NCI-H2171 treated with DMSO at 0.1 percent for 48 hours (cell line): ENCODE measurements around the gene TTLL10.

Experiments
- DNase-seq: peaks from one replicate; lab custom pipeline; 2025; lab: John Stamatoyannopoulos, UW

The TTLL10 gene

GRCh38 chr1:1206376-1206965, 32.8 kb downstream of the TTLL10 start, which contains the start of gene TNFRSF18:
Gene TNFRSF18, minus strand, starts transcription at chr1:1206592. Its CDS starts 21 bp downstream, at chr1:1206571.
- peak; percentile 30 for DNase-seq

- DNase-seq = no peak
Observed at GRCh38 chr1:1206966-1207531, 33.4 kb downstream of the TTLL10 start.

DNA sequence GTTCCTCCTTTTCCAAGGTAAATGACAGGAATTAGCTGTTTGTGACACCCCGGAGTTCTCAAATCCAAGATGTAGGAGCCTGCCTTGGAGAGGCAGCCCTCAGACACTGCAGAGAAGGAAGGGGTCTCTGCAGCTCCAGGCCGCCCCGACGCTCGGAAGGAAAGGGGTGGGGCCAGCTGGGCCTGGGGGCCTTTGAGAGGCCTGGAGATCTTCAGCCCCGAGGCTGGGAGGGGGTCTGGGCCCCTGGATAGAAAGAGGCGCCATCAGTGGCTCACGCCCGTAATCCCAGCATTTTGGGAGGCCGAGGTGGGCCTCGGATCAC, 33.9 kb downstream of the TTLL10 start:
- DNase-seq = no peak

DNA sequence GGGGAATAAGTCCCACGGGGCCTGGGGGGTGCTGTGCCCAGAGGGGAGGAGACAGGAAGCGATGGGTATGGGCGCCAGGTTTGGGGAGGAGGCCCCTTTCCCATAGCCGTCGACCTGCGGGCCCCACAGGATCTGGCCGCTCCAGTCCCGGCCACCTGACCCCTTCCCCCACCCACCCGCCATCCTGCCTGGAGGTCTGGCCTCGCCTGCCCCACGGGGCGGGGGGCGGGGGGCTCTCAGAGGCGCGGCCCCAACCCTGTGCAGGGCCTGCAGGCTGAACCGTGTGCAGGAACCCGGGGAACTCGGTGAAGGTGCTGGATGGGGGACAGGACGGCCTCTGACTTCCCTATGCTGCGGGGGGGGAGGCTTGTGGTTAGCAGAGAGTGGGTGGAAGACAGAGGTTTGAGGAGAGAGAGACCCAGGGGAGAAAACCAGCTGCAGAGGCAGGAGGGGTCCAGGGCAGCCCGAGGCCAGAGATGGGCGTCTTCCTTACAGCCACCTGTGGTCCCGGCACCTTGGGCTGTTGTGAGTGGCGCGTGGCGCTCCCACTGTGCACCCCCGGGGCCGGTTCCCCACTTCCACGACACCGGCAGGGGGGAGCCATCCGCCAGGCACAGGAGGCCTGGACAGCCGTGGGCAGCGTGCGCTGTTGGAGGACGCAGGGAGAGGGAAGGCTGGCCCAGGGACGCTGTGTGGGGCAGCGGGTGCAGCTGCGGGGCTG, 35.2 kb downstream of the TTLL10 start:
- DNase-seq = peak; percentile 26

DNA sequence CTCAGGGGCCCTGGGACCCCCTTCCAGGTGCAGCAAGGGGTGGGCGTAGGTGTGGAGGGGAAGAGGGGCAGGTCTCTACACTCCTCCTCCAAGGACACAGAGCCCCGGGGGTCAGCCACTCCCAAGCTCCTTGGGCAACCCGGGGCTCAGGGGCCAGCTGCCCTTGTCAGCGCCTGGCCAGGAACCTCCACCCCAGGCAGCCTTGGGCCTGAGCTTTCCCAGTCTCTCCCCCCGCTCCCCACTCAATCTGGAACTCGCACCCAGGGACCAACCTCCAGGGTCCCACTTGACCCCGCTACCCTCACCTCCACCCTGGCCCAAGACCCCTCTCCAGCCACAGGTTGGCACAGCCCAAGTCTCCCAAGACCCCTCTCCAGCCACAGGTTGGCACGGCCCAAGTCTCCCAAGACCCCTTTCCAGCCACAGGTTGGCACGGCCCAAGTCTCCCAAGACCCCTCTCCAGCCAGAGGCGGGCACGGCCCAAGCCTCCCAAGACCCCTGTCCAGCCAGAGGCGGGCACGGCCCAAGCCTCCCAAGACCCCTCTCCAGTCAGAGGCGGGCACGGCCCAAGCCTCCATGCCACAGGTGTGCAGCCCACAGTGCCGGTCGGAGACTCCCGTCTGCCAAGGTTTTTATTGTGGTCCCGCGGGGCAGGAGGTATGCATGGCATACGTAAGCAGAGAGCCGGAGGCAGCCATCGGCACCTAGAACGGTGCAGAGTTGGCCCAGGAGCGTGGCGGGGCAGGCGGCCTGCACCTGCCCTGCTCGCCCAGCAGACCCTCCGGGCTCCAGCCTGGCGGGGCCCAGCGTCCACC, 37.3 kb downstream of the TTLL10 start:
- peak; percentile 22 for DNase-seq

- no peak for DNase-seq
Observed at GRCh38 chr1:1211541-1212441, 38.1 kb downstream of the TTLL10 start.

GRCh38 chr1:1212780-1213344, 39.2 kb downstream of the TTLL10 start:
- no peak for DNase-seq

- no peak for DNase-seq
Observed at GRCh38 chr1:1213345-1214265, 39.9 kb downstream of the TTLL10 start, which contains the start of gene TNFRSF4. Gene TNFRSF4, minus strand, starts transcription at chr1:1214153. Its CDS starts 26 bp downstream, at chr1:1214127.

DNA sequence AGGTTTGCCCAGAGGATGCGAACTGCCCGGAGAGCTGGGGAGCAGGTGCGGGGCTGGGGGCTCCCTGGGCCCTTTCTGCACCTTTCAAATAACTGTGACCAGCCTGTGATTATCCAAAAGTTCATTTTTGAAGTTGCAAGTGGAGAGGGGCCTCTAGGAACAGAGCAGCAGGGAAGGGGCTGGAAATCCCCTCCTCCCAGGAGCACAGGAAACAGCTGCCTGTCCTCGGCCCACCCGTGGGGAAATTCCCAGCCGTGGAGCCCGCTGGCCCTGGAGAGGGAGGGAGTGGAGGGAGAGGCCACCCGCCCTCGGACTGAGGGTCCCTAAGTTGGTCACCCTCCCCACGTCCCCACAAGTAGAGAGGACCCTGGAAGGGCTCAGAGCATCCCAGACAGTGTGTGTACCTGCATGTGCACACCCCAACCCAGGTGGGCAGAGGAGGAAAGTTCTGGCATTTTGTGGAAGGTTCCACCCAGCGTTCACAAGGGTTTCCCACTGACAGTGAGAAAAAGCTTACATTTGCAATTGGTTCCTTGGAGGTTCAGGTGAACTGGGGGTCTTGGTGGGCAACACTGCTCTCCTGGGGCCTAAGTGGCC, 41.5 kb downstream of the TTLL10 start:
- no peak for DNase-seq

DNA sequence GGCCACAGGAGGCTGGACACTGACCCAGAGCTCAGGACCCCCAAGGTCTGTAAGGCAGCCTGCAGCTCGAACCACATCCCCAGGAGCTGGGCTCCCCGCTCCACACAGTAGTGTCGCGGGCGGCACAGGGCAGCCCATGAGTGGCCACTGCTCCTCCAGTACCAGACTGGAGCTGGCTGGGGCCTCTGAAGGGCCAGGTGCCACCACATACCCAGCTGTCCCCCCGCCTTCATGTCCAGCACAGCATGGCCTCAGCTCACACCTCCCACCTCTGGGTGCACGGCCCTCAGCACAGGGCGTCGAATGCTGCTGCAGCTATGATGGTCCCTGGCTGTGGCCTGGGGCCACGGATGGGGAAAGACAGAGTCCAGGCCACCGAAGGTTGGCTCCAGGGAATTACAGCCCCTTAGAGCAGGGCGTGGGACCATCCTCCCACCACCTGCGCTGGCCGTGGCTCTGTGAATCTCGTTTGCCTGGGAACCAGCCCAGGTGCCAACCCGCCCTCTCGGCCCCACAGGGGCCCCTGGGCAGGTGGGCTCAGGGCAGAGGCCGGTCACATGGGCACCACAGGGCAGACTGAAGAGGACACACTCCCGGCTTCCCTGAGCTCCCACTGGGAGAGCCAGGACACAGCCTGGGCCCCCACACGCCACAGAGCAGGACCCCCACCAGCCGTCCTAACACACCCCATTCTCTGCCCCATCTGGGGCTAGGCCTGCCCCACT, 42.4 kb downstream of the TTLL10 start:
- no peak for DNase-seq

DNA sequence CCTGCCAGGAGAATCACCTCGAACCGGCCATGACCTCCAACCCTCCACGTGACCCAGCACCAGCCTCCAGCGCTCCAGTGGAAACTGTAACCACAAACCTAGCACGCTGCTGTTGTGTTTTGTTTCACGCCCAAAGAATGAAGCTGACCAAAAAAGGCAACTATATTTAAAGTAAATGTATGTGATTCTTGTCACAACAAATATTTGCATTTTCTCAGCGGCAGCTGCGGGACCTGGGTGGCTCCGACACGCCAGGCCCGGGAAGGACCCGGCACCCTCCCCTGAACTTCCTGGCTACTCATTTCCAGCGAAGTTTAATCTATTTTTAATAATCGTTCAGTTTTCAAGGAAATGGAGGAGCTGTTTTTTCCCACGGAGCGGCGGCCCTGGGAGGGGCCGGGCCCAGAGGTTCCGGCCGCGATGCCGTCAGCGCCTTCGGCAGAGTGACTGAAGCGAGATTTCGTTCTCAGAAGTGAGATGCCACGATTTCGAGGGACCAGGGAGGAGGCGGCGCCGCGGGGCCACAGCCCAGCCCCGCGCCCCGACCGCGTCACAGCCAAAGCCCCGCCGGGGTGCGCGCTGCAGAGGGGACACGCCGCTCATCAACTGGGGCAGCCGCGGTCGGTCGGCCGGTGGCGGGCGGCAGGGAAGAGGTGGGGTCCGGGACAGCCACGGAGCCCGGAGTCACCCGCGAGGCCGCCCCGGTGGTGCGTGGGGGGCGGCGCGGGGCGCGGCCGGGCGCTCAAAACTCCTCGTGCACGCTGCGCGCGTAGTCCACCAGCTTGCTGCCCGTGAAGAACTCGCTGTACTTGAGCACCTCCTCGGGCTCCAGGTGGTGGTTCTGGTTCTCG, 43.3 kb downstream of the TTLL10 start:
- DNase-seq = no peak

DNA sequence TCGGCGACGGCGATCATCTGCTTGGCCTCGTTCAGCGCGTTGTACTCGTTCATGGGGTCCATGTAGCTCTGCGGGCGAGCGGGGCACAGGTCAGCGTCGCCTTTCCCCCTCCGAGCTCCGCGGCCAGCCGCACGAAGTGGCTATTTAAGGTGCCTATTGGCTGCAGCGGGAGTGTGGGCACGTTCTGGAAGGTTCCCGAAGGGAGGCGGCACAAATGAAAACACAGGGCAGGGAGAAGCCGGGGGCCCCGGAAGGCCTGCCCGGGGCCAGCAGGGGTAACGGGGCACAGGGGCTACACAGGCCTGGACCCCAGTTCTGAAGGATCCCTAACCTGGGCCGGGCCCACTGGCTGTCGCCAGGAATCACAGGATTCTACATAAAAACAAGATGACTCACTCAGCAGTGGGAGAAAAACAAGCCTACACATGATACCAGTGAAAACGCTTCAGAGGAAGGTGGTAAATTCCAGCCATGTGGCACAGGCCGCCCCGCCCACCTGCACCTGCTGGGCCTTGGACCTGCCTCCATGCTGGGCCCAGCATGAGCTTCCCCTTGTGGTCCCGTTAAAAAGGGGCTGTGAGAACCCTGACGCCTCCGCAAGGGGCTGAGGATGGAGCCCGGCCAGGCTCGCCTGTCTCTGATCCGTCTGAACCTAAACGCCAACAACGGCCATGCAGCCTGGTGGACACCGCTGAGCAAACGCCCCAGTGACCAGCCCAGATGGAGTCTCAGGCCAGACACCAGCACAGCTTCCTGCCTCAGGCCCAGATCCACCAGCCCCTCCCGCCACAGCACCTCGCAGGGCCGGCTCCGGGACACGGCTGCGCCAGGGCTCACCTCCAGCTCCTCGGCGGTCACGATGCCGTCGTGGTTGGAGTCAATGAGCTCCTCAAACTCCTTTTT, 44.2 kb downstream of the TTLL10 start:
- DNase-seq = peak; percentile 40

DNA sequence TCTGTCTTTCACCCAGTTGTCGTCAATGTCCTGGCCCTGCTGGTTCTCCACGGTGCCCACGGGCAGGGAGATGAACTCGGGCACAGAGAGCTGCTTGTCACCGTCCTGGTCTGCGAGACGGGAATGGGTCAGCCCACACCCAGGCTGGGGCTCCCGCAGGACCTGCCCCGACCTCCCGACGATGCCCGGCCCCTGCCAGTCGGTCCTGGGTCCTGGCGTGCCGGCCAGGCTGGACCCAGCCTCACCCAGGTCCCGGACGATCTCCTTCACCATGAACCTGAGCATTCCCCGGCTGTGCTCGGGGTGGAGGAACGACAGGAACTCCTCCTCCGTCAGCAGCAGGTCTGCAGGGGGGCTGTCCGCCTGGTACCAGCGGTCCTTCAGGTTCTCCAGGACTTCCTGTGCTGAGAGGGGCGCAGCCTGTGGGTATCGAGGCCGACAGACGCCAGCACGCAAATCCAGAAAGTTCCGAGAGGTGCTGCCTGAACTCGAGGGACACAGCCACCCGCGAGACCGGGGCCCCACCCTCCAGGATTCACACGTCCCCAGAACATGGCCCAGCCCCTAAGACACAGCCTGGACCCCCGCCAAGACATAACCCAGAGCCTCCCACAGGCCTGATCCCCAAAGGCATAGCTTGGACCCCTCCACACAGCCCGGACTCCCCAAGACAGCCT, 45.0 kb downstream of the TTLL10 start:
- no peak for DNase-seq

GRCh38 chr1:1219341-1219740, 45.7 kb downstream of the TTLL10 start:
- DNase-seq = no peak

GRCh38 chr1:1220197-1220596, 46.5 kb downstream of the TTLL10 start:
- no peak for DNase-seq

DNA sequence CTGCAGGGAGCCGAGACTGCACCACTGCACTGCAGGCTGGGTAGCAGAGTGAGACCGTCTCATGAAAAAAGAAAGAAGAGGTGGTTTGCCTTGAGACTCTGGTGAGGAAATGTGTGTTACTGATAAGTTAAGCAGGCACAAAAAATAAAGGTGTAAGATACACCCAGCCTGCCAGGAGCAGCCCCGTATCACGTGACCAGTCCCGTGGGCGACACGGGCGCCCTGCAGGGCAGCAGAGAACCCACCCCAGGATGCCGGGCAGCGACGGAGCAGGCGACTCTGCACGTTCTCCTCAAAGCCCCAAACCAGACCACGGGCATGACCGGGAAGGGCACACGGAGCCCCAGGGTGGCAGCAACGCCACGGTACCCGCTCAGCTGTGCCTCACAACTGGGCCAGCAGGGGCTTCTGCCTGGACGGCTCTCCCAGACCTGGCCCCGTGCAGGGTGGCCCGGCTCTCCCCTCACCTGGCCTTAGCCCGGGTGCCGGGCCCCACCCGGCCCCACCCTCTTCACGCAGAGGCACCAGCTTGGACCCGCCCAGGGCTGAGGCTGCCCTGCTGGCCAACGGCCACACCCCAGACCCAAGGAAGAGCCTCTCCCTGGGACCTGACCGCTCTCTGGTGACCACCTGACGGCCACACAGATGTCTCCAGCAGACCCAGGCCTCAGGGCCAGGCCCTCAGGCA, 48.4 kb downstream of the TTLL10 start:
- DNase-seq = no peak
